ENCODE data around the gene GLIPR2.
"Not testable (repeated sequence)": the region's sequence is repeated elsewhere in the genome, so short reads cannot be mapped to it uniquely, and the experiment has no call there.

The GLIPR2 gene

DNA sequence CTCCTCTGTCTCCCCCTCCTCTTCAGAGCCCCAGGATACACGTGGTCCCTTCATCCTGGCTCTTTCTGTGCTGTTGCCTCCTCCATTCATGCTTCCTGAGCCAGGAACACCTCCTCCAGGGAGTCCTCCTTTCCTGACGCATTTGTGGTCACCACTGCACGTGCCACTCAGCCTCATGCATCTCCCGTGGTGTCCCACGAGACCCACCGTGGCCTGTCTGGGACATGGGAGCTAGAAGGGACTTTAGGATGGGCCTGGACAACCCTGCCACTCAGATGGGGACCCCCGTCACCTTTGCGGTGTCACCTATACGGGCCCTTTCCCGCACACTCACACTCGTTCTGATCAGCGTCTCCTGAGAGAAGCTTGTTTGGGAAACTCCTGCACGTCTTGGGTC, 6.7 kb downstream of the GLIPR2 start:
- in situ Hi-C loops (cut with MboI; ENCODE audit: low sequenced_read_pairs), result no loop called here

DNA sequence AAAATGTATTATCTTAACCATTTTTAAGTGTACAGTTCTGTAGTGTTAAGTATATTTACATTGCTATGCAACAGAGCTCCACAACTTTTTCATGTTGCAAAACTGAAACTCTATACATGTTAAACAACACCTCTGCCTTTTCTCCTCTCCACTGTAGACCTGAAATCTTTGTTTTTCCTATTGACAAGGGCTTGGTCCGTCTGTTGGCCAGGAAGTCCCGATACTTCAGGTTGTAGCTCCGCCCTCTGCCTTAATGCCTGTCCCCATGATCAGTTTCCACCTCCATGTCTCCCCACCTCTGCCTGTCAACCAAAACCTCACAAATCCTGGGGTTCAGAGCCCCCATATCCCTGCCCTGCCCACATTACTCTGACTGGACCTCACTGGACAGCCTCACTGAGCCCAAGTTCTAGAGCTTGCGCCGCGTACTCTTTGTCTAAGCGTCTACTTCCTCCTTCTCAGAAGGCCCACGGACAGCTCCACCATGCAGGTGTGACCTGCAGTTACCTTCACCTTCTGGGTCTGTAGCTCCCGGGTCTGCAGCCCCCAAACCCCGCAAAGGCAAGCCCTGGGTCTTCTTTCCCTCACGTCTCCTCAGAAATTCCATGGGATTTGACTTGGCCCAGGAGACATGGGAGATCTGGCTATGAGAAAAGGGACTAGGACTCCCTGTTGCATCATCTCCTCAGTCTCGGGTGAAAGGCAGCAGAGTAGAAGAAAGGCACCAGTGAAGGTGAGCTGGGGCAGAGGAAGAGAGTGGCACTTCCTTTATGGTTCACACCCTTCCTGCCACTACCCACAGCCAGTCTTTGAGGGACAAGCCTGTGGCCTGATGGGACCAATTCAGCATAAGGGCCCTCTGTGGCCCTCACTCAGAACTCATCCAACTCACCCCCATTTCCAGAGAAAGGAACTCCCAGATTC, 8.0 kb downstream of the GLIPR2 start:
- in situ Hi-C loops (cut with MboI; ENCODE audit: low sequenced_read_pairs), result no loop called here

DNA sequence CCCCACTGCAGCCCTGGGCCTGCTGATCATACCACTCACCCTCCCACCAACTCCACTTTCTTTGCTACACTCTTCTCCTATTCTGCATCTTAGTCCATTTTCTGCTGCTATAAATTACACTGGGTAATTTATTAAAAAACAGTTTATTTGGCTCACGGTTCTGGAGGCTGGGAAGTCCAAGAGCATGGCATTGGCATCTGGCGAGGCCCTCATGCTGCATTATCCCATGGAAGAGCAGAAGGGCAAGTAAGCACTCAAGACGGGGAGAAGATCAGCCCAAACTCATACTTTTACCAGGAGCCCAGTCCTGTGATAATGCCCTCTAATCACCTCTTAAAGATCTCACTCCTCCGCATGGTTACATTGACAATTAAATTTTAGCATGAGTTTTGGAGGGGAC, 9.4 kb downstream of the GLIPR2 start:
- in situ Hi-C loops (cut with MboI; ENCODE audit: low sequenced_read_pairs), result no loop called here

DNA sequence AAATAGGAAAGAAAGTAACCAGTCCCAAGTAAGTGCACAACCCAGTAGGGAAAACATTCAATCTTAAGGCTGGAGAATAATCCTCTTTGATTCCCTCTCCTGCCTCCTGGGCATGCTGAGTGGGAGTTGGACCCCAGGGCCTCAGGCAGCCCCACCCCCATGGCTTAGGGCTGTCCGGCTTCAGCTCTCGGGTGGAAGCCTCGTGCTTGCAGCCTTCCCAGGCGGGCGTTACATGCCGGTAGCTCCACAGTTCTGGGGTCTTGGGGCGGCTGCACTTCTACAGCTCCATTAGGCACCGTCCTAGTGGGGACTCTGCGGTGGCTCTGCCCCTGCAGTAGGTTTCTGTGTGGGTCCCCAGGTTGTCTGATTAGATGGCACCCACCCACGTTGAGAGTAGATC, 10.1 kb downstream of the GLIPR2 start:
- in situ Hi-C loops (cut with MboI; ENCODE audit: low sequenced_read_pairs), result no loop called here

DNA sequence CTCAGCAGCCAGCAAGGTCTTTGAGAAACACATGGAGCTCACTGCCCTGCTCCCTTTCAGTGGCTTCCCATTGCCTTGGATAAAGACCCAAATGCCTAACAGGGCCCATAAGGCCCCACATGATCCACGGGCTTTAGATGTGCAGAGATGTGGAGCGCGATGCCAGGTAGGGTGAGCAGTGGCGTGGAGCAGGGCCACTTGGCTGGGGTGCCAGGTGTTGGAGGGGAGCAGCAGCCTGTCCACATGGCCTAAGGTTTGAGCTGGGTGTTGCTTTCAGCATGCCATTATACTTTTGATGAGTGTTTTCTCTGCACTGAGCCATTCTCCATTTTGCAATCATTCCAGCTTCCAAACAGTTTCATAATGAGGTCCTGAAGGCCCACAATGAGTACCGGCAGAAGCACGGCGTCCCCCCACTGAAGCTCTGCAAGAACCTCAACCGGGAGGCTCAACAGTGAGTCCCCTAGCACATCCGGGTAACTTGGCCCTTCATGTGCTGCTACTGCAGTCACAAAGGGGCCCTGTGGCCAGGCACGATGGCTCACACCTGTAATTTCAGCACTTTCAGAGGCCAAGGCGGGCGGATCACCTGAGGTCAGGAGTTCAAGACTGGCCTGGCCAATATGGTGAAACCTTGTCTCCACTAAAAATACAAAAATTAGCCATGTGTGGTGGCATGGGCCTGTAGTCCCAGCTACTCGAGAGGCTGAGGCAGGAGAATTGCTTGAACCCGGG, 11.1 kb downstream of the GLIPR2 start:
- in situ Hi-C loops (cut with MboI; ENCODE audit: low sequenced_read_pairs), result no loop called here

DNA sequence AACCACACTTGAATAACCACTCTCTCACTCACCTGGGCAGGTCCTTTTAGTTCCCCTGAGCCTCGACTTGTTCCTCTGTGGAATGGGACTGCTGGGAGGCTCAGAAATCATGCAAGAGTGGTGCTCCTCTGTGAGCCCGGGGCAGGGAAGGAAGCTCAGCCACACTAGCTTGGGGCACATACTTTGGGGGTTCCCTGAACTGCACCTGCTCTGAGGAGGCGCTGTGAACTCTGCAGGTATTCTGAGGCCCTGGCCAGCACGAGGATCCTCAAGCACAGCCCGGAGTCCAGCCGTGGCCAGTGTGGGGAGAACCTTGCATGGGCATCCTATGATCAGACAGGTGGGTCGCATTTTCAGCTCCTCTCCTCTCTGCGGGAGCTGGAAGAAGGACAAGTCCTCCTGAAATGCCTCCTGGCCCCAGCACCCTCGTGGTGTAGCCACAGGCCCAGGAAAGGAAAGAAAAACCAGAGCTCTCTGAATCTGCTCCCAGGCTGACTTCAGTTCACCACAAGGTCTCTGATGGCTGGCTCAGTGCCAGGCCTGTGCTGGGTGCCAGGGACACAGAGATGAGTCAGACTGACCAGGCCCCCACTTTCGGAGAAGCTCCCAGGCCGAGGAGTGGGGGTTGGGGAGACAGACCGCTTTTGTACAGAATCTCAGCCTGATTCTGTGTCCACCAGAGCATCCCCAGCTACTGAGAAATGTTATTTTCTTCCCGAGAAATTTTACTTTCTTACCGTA, 11.9 kb downstream of the GLIPR2 start:
- in situ Hi-C loops (cut with MboI; ENCODE audit: low sequenced_read_pairs), result no loop called here

DNA sequence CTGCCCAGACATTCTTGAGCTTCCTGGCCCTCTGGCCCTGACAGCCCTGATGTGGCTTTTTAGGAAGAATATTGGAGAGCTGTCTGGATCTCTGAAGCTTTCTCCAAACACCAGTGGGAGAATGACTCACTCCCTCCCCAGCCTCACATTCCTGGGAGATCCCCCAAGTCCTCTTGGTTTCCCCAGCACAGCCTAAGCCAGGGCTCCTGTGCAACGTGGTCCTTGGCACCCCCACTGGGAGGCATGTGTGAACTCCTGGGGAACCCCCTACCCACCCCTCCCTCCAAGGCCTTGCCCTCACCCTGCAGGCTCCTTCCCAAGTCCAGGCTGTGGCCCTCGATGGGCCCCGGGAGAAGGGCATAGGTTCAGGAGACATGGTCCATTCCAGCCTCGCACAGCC, 12.7 kb downstream of the GLIPR2 start:
- in situ Hi-C loops (cut with MboI; ENCODE audit: low sequenced_read_pairs), result no loop called here

DNA sequence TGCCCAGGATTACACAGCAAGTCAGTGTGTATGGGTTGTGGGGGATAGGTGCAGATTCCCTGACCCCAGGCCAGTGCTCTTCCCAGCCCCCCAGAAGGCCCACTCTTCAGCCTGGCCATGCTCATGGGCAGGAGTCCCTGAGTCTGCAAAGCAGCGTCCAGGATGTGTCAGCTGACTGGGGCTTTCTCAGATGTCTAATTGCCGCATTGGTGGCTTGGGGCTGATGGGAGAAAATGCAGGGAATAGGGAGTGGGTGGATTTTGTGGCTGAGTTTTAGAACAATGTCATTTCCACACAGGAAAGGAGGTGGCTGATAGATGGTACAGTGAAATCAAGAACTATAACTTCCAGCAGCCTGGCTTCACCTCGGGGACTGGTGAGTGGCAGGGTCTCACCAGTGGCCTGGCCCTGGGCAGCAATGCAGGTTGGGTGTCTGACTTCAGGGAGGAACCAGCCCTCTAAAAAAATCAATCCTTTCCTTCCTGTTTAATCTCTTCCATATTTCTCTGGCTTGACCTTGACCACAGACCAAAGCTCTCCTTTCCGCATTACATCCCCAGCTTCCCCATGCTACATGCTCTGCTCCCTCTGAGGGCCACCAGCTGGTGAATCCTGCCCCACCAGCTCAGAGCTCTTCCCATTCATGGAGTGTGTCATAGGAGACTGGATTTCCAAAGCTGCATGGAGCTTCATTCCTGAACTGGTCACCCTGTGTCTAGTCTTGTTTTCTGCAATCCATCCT, 14.2 kb downstream of the GLIPR2 start:
- in situ Hi-C loops (cut with MboI; ENCODE audit: low sequenced_read_pairs), result no loop called here

DNA sequence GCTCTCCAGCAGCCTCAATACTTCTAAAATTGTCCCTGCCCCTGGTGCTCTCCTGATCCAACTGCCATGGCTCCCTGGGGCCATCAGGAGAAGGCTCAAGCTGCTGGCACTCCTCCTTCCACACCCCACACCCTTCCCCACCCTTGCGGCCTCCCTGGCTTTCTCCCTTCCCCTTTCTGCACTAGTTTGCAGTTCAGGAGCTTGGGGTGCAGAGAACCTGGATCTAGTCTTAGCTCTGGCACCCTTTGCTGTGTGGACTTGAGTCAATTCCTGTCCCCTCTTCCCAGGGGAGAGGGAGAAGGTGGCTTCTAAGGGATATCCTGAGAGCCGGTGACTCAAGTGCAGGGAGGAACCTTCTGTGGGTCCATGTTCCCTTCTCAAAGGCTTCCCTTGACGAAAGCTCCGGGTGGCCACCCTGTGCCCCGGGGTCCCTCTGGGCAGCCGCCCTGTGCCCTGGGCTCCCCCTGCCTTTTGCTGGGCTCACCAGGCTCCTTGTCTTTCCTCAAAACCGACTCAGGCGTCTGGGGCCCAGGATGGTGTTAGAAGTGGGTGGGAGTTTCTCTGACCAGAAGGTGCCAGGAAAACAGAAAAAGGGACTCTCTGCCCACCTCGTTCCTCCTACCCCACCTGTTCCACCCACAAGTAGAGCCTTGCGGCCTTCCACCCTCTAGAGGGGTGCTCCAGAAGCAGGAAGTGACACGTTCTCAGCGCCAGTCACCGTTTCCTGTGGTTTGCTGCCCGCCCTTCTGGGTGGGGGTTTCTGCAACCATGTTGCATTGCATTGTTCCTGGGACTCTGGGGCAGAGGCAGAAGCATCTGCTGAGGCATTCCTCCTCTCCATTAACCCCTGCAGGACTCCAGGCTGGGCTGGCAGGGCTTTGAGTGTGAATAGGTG, 15.0 kb downstream of the GLIPR2 start:
- in situ Hi-C loops (cut with MboI; ENCODE audit: low sequenced_read_pairs), result no loop called here

DNA sequence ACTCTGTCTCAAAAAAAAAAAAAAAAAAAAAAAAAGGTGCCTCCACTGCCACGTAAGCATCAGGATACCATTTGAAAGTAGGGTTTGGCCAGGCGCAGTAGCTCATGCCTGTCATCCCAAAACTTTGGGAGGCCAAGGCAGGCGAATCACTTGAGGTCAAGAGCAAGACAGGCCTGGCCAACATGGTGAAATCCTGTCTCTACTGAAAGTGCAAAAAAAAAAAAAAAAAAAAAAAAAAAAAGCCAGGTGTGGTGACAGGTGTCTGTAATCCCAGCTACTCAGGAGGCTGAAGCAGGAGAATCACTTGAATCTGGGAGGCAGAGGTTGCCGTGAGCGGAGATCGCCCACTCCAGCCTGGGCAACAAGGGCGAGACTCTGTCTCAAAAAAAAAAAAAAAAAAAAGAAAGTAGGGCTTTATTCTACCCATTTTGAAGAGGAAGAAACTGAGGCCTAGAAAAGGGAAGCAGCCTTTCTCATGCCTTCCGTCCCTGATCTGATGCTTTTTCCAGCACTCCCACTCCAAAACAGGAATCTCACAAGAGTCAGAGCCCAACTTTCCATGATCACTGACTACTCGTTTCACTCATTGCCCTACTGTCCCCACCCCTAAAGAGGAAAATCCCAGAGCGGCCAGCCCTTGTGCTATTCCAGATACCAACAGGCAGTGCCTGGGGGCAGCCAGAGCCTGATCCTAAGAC, 16.4 kb downstream of the GLIPR2 start:
- in situ Hi-C loops (cut with MboI; ENCODE audit: low sequenced_read_pairs), result no loop called here

DNA sequence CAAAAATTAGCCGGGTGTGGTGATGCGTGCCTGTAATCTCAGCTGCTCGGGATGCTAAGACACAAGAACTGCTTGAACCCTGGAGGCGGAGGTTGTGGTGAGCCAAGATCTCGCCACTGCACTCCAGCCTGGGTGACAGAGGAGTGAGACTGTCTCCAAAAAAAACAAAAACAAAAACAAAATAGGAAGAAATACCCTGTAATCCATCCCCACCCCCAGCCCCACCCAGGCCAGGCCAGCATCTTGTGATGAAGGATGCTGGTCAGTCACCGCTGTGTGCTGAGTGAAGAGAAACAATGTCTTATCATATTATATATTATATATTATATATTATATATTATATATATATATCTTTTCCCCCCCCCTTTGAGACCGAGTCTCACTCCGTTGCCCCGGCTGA, 17.2 kb downstream of the GLIPR2 start:
- in situ Hi-C loops (cut with MboI; ENCODE audit: low sequenced_read_pairs), result no loop called here

DNA sequence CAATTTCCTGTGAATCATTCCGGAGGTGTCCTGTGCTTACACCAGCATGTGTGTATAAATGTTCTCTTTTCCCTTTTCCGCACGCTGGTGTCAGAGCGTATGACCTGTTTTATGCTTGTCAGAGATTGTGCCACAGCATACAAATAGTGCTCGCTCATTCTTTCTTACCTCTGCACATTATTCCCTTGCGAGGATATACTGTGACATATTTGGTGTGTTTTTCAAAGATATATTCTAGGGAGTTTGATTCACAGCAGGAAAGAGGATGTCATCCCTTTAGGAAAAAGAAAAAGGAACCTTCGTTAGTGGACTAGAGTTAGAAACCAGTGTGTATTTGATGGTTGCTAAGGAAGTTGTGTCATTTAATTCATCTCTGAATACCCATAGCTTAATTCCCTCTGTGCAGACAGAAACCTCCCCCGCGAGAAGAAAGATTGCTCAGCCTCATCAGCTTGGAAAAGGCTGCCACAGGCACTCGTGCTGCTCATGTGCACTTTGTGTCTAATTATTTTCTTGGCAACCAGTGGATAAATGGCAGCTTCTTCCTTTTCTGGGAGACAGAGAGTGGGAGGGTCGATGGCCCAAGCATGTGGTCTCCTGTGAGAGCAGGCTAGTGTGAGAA, 17.9 kb downstream of the GLIPR2 start:
- in situ Hi-C loops (cut with MboI; ENCODE audit: low sequenced_read_pairs), result no loop called here

DNA sequence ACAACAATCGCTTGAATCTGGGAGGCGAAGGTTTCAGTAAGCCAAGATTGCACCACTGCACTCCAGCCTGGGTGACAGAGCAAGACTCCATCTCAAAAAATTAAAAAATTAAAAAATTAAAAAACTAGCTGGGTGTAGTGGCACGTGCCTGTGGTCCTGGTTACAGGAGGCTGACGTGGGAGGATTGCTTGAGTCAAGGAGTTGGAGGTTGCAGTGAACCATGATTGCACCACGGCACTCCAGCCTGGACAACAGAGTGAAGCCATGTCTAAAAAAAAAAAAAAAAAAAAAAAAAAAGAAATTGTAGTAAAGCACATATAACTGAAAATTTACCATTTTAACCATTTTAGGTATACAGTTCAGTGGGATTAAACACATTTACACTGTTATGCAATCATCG, 19.6 kb downstream of the GLIPR2 start:
- in situ Hi-C loops (cut with MboI; ENCODE audit: low sequenced_read_pairs), result no loop called here

DNA sequence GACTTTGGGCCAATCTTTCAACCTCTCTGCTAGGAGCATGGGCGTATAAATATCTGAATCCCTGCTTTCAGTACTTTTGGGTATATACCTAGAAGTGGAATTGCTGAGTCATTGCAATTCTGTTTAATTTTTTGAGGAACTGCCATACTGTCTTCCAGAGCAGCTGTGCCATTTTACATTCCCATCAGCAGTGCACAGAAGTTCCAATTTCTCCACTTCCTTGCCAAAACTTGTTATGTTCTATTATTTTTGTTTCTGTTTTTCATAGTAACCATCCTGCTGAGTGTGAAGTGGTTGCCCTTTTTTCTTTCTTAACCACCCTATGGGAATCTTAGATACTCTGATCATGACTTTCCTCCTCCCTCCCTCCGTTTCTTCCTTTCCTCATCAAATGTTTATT, 21.6 kb downstream of the GLIPR2 start:
- in situ Hi-C loops (cut with MboI; ENCODE audit: low sequenced_read_pairs), result no loop called here

DNA sequence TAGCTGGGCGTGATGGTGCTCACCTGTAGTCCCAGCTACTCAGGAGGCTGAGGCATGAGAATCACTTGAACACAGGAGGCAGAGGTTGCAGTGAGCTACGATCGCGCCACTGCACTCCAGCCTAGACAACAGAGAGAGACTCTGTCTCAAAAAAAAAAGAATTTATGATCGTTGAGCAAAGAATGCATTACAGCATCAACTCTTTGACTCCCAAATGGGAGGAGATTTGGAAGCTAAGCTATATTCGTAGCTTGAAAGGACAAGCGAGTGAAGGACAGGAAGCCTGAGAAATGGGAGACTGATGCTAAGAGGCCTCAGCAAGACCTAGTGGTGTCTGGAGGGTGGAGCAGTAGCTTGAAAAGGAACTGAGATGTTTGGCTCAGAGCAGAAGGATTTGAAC, 22.4 kb downstream of the GLIPR2 start:
- in situ Hi-C loops (cut with MboI; ENCODE audit: low sequenced_read_pairs), result no loop called here

DNA sequence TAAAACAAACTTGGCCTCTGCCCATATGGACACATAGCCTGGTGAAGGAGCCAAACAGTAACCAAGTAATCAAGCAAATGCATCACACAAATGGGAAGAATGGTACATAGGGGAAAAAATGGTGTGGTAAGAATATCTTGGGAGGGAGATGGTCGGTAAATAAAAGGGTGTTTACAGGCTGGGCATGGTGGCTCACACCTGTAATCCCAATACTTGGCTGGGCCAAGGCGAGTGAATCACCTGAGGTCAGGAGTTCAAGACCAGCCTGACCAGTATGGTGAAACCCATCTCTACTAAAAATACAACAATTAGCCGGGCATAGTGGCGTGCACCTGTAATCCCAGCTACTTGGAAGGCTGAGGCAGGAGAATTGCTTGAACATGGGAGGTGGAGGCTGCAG, 23.0 kb downstream of the GLIPR2 start:
- in situ Hi-C loops (cut with MboI; ENCODE audit: low sequenced_read_pairs), result not testable (repeated sequence)

DNA sequence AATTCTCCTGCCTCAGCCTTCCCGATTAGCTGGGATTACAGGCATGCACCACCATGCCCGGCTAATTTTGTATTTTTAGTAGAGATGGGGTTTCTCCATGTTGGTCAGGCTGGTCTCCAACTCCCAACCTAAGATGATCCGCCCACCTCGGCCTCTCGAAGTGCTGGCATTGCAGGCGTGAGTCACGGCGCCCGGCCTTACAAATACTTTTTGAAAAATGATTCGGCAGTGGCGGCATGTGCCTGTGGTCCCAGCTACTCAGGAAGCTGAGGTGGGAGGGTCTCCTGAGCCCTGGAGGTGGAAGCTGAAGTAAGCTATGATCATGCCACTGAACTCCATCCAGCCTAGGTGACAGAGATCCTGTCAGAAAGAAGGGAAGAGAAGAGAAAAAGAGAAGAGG, 23.6 kb downstream of the GLIPR2 start:
- in situ Hi-C loops (cut with MboI; ENCODE audit: low sequenced_read_pairs), result not testable (repeated sequence)

DNA sequence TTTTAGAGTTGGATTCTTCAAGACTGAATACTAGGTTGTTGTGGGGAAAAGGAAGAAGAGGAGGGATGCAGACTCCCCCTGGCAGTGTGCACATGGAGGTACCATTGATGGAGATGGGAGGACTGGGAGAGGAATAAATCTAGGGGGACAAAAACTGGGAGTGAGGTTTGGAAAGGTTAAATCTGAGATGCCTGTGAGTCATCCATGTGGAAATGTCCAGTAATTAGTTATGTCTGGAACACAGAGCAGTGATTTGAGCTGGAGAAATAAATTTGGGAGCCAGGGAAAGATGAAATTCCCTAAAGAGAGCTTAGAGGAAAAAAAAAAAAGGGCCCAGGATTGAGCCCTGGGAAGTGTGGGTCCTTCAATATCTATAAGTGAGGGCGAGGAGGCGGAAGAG, 24.7 kb downstream of the GLIPR2 start:
- in situ Hi-C loops (cut with MboI; ENCODE audit: low sequenced_read_pairs), result no loop called here

DNA sequence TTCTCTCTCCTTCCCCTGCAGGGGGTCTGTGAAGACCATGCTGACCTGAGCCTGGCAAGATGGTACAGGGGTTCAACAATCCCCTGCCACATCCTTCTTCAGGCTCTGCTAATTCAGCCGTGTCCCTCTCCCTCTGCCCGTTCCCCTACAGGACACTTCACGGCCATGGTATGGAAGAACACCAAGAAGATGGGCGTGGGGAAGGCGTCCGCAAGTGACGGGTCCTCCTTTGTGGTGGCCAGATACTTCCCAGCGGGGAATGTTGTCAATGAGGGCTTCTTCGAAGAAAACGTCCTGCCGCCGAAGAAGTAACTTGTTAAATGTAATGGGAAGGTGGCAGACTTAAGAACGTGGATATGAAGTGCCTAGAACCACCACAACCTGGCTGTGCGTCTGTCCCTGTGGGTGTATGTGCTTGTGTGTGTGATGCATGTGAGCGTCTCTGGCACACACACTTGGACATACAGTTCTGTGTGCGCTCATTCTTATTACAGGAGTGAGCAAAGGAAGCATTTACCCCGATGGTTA, 25.7 kb downstream of the GLIPR2 start:
- in situ Hi-C loops (cut with MboI; ENCODE audit: low sequenced_read_pairs), result no loop called here

Data from hTERT RPE-1 (cell line).